ENCODE data around the gene GFPT1.
"Not testable (repeated sequence)": the region's sequence is repeated elsewhere in the genome, so short reads cannot be mapped to it uniquely, and the experiment has no call there.

Gene GFPT1

GRCh38 chr2:69356471-69356870 is 30.6 kb downstream of the GFPT1 start:
- H3K9me3 ChIP-seq (ENCODE audit: low read depth, low read length), result no peaks in the 10 kb centered on the region
- DNase-seq (ENCODE audit: low read depth, low spot score), result no peak
- H3K36me3 ChIP-seq (ENCODE audit: insufficient read depth, low read length), result peaks cover 63% of the 10 kb centered on the region
- TF ChIP-seq POLR2AphosphoS5 (IDR thresholded peaks at IDR 0.05; ENCODE audit: borderline replicate concordance, low read depth, low read length) (no peak), EZH2 (IDR thresholded peaks at IDR 0.05) (no peak), FOXP2 (optimal IDR thresholded peaks at IDR 0.05; ENCODE audit: control extremely low read depth, extremely low read length, insufficient read depth) (no peak)
- no peak overlapping the region for H3K27ac ChIP-seq
- H3K4me3 ChIP-seq, result no peak overlapping the region
- H3K9ac ChIP-seq (ENCODE audit: insufficient read length), result no peak overlapping the region

DNA sequence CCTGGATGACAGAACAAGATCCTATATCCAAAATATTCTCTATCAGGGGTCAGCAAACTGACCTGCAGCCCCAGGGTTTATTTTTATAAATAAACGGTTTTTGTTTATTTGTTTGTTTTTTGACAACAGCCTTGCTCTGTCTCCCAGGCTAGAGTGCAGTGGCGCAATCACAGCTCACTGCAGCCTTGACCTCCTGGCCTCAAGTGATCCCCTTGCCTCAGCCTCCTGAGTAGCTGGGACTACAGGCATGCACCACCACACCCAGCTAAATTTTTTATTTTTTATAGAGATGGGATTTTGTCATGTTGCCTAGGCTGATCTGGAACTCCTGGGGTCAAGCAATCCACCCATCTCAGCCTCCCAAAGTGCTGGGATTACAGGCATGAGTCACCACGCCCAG is 32.1 kb downstream of the GFPT1 start:
- H3K9me3 ChIP-seq (ENCODE audit: low read depth, low read length); H3K4me3 ChIP-seq; DNase-seq (ENCODE audit: low read depth, low spot score); H3K27ac ChIP-seq; H3K9ac ChIP-seq (ENCODE audit: insufficient read length): not testable (repeated sequence)
- H3K36me3 ChIP-seq (ENCODE audit: insufficient read depth, low read length), result peaks cover 61% of the 10 kb centered on the region

DNA sequence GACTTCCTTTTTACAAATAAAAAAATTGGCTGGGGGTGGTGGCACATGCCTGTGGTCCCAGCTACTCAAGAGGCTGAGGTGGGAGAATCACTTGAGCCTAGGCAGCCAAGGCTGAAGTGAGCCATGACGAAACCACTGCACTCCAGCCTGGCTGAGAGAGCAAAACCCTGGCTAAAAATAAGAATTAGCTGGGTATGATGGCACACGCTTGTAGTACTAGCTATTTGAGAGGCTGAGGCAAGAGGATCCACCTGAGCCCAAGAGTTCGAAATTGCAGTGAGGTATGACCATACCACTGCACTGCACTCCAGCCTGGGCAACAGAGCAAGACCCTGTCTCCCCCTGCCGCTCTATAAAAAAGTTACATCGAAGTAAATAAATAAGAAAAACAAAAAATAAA is 33.7 kb downstream of the GFPT1 start:
- H3K36me3 ChIP-seq (ENCODE audit: insufficient read depth, low read length), result peaks cover 64% of the 10 kb centered on the region
- H3K9ac ChIP-seq (ENCODE audit: insufficient read length), result no peak overlapping the region

GRCh38 chr2:69348781-69349180 is 38.2 kb downstream of the GFPT1 start:
- DNase-seq (ENCODE audit: low read depth, low spot score), result no peak
- peaks cover 76% of the 10 kb centered on the region for H3K36me3 ChIP-seq (ENCODE audit: insufficient read depth, low read length)
- H3K27ac ChIP-seq, result no peak overlapping the region
- H3K4me3 ChIP-seq, result no peak overlapping the region
- no peak for TF ChIP-seq POLR2AphosphoS5 (IDR thresholded peaks at IDR 0.05; ENCODE audit: borderline replicate concordance, low read depth, low read length)
- no peak for TF ChIP-seq FOXP2 (optimal IDR thresholded peaks at IDR 0.05; ENCODE audit: control extremely low read depth, extremely low read length, insufficient read depth)
- no peak for TF ChIP-seq EZH2 (IDR thresholded peaks at IDR 0.05)
- no peaks in the 10 kb centered on the region for H3K9me3 ChIP-seq (ENCODE audit: low read depth, low read length)
- H3K9ac ChIP-seq (ENCODE audit: insufficient read length), result no peak overlapping the region

More for the DNA sequence above, 33.7 kb downstream of the GFPT1 start:
- TF ChIP-seq FOXP2 (optimal IDR thresholded peaks at IDR 0.05; ENCODE audit: control extremely low read depth, extremely low read length, insufficient read depth), result no peak
- TF ChIP-seq EZH2 (IDR thresholded peaks at IDR 0.05), result no peak
- no peak for TF ChIP-seq POLR2AphosphoS5 (IDR thresholded peaks at IDR 0.05; ENCODE audit: borderline replicate concordance, low read depth, low read length)
- no peak overlapping the region for H3K4me3 ChIP-seq
- H3K9me3 ChIP-seq (ENCODE audit: low read depth, low read length), result no peaks in the 10 kb centered on the region
- no peak for DNase-seq (ENCODE audit: low read depth, low spot score)
- H3K27ac ChIP-seq, result no peak overlapping the region

- H3K9ac ChIP-seq (ENCODE audit: insufficient read length), result no peak overlapping the region
- no peak for DNase-seq (ENCODE audit: low read depth, low spot score)
- no peaks in the 10 kb centered on the region for H3K9me3 ChIP-seq (ENCODE audit: low read depth, low read length)
- peaks cover 94% of the 10 kb centered on the region for H3K36me3 ChIP-seq (ENCODE audit: insufficient read depth, low read length)
- no peak for TF ChIP-seq POLR2AphosphoS5 (IDR thresholded peaks at IDR 0.05; ENCODE audit: borderline replicate concordance, low read depth, low read length)
- TF ChIP-seq EZH2 (IDR thresholded peaks at IDR 0.05), result no peak
- TF ChIP-seq FOXP2 (optimal IDR thresholded peaks at IDR 0.05; ENCODE audit: control extremely low read depth, extremely low read length, insufficient read depth), result no peak
- H3K27ac ChIP-seq, result no peak overlapping the region
- no peak overlapping the region for H3K4me3 ChIP-seq
Measured at GRCh38 chr2:69345434-69345833, 41.6 kb downstream of the GFPT1 start.

- Histone ChIP-seq H3K36me3 (ENCODE audit: insufficient read depth, low read length) (peaks cover 93% of the 10 kb centered on the region), H3K9me3 (ENCODE audit: low read depth, low read length) (no peaks in the 10 kb centered on the region), H3K9ac (ENCODE audit: insufficient read length) (no peak overlapping the region), H3K27ac (no peak overlapping the region), H3K4me3 (no peak overlapping the region)
- DNase-seq (ENCODE audit: low read depth, low spot score), result no peak
- TF ChIP-seq EZH2 (IDR thresholded peaks at IDR 0.05) (no peak), POLR2AphosphoS5 (IDR thresholded peaks at IDR 0.05; ENCODE audit: borderline replicate concordance, low read depth, low read length) (no peak), FOXP2 (optimal IDR thresholded peaks at IDR 0.05; ENCODE audit: control extremely low read depth, extremely low read length, insufficient read depth) (no peak)
Measured at GRCh38 chr2:69344305-69344704, 42.7 kb downstream of the GFPT1 start.

GRCh38 chr2:69340101-69340775 is 46.8 kb downstream of the GFPT1 start:
- no peak overlapping the region for H3K27ac ChIP-seq
- H3K9me3 ChIP-seq (ENCODE audit: low read depth, low read length), result no peaks in the 10 kb centered on the region
- H3K4me3 ChIP-seq, result no peak overlapping the region
- peaks cover 81% of the 10 kb centered on the region for H3K36me3 ChIP-seq (ENCODE audit: insufficient read depth, low read length)
- no peak for TF ChIP-seq FOXP2 (optimal IDR thresholded peaks at IDR 0.05; ENCODE audit: control extremely low read depth, extremely low read length, insufficient read depth)
- no peak for TF ChIP-seq POLR2AphosphoS5 (IDR thresholded peaks at IDR 0.05; ENCODE audit: borderline replicate concordance, low read depth, low read length)
- no peak for TF ChIP-seq EZH2 (IDR thresholded peaks at IDR 0.05)
- DNase-seq (ENCODE audit: low read depth, low spot score), result no peak
- H3K9ac ChIP-seq (ENCODE audit: insufficient read length), result no peak overlapping the region

GRCh38 chr2:69335311-69335710 is 51.7 kb downstream of the GFPT1 start:
- H3K27ac ChIP-seq, result no peak overlapping the region
- no peak overlapping the region for H3K4me3 ChIP-seq
- TF ChIP-seq EZH2 (IDR thresholded peaks at IDR 0.05), result no peak
- no peak for TF ChIP-seq POLR2AphosphoS5 (IDR thresholded peaks at IDR 0.05; ENCODE audit: borderline replicate concordance, low read depth, low read length)
- no peak for TF ChIP-seq FOXP2 (optimal IDR thresholded peaks at IDR 0.05; ENCODE audit: control extremely low read depth, extremely low read length, insufficient read depth)
- no peak for DNase-seq (ENCODE audit: low read depth, low spot score)
- H3K9me3 ChIP-seq (ENCODE audit: low read depth, low read length), result no peaks in the 10 kb centered on the region
- peaks cover 56% of the 10 kb centered on the region for H3K36me3 ChIP-seq (ENCODE audit: insufficient read depth, low read length)
- H3K9ac ChIP-seq (ENCODE audit: insufficient read length), result no peak overlapping the region

DNA sequence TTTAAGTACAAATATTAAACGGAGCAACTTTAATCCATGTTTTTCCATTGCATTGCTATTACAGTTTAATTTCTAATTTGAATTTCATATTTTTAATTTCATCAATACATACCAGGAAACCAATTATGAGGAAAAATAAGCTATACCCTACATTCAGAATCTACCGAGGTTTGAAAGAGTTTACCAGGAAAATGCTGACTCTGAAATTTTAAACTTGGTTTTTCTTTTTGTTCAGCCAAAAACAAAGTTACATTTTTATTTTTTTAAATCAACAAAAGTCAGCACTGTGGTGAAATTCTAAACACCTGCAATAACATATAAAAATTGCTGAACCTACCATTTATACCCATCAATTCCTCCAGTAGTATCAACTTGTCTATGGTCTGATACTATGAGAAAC is 53.7 kb downstream of the GFPT1 start:
- Histone ChIP-seq H3K9ac (ENCODE audit: insufficient read length) (no peak overlapping the region), H3K36me3 (ENCODE audit: insufficient read depth, low read length) (peaks cover 62% of the 10 kb centered on the region), H3K9me3 (ENCODE audit: low read depth, low read length) (no peaks in the 10 kb centered on the region), H3K4me3 (no peak overlapping the region), H3K27ac (no peak overlapping the region)
- DNase-seq (ENCODE audit: low read depth, low spot score), result no peak
- TF ChIP-seq POLR2AphosphoS5 (IDR thresholded peaks at IDR 0.05; ENCODE audit: borderline replicate concordance, low read depth, low read length) (no peak), FOXP2 (optimal IDR thresholded peaks at IDR 0.05; ENCODE audit: control extremely low read depth, extremely low read length, insufficient read depth) (no peak), EZH2 (IDR thresholded peaks at IDR 0.05) (no peak)
